NCI-H2196 (cell line): ENCODE results near the gene DDX3X.
"Not testable (repeated sequence)": the region's sequence is repeated elsewhere in the genome, so short reads cannot be mapped to it uniquely, and the experiment has no call there.

Experiments
- DNase-seq: peaks from one replicate; lab custom pipeline; 2025; ENCODE audit not compliant: unreplicated experiment; lab: John Stamatoyannopoulos, UW

The DDX3X gene

DNA sequence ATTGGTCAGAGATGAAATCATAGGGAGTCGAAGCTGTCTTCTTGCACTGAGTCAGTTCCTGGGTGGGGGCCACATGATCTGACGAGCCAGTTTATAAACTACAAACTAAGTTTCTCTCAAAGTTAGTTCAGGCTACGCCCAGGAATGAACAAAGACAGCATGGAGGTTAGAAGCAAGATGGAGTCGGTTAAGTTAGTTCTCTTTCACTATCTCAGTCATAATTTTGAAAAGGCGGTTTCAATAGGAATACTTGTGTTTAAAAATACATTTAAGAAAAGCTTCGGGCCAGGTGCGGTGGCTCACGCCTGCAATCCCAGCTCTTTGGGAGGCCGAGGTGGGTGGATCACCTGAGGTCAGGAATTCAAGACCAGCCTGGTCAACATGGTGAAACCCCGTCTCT lies 77.3 kb downstream of the DDX3X start:
- DNase-seq = not testable (repeated sequence)

- DNase-seq = peak; percentile 28
Observed at GRCh38 chrX:41412261-41413081, 78.5 kb downstream of the DDX3X start.
